ENCODE data around the gene ZHX3.

ZHX3 gene

GRCh38 chr20:41140226-41141133 lies 177.1 kb downstream of the ZHX3 start:
- TF ChIP-seq CTCF (IDR thresholded peaks at IDR 0.05; ENCODE audit: insufficient read depth, low read length, missing control alignments), result no peak
- DNase-seq (ENCODE audit: low read depth, low spot score), result no peak
- no peak overlapping the region for H3K4me3 ChIP-seq (ENCODE audit: low read depth, low read length)
- ChIA-PET POLR2A (no interaction called here), CTCF (interaction anchor here (0.8 to 1.5 kb wide), 3 partner anchors 15 to 132 kb away, joined by 3 read pairs; no protein-coding TSS in a partner anchor)

- DNase-seq (ENCODE audit: low read depth, low spot score), result no peak
- no peak for TF ChIP-seq CTCF (IDR thresholded peaks at IDR 0.05; ENCODE audit: insufficient read depth, low read length, missing control alignments)
- ChIA-PET POLR2A (no interaction called here), CTCF (interaction anchor here (0.8 to 2.9 kb wide), 9 partner anchors 16 to 272 kb away, joined by 3 to 7 read pairs (median 4); partner anchors contain the start of gene LPIN3)
- peak overlapping the region; percentile 75 for H3K4me3 ChIP-seq (ENCODE audit: low read depth, low read length)
Observed at GRCh38 chr20:41139227-41140093, 178.1 kb downstream of the ZHX3 start.

GRCh38 chr20:41138475-41139226 lies 178.9 kb downstream of the ZHX3 start:
- no peak for DNase-seq (ENCODE audit: low read depth, low spot score)
- ChIA-PET CTCF (interaction anchor here (1.0 to 2.9 kb wide), 8 partner anchors 43 to 272 kb away, joined by 3 to 7 read pairs (median 6); partner anchors contain the start of gene LPIN3), POLR2A (no interaction called here)
- no peak for TF ChIP-seq CTCF (IDR thresholded peaks at IDR 0.05; ENCODE audit: insufficient read depth, low read length, missing control alignments)
- peak overlapping the region; percentile 75 for H3K4me3 ChIP-seq (ENCODE audit: low read depth, low read length)

- peak overlapping the region; percentile 75 for H3K4me3 ChIP-seq (ENCODE audit: low read depth, low read length)
- CTCF ChIA-PET, result interaction anchor here (1.5 to 2.9 kb wide), 5 partner anchors 43 to 203 kb away, joined by 4 to 7 read pairs (median 7); partner anchors contain the start of gene LPIN3
- POLR2A ChIA-PET, result no interaction called here
- no peak for DNase-seq (ENCODE audit: low read depth, low spot score)
- TF ChIP-seq CTCF (IDR thresholded peaks at IDR 0.05; ENCODE audit: insufficient read depth, low read length, missing control alignments), result no peak
Observed at GRCh38 chr20:41137614-41138474, 179.7 kb downstream of the ZHX3 start.

All from AG04449 (cell line).